HG02610 (cell line): ENCODE measurements around the gene DCAF6.
"Not testable (repeated sequence)": the region's sequence is repeated elsewhere in the genome, so short reads cannot be mapped to it uniquely, and the experiment has no call there.

ENCODE experiments used
- ATAC-seq: cut with Tn5 transposase; IDR thresholded peaks from one replicate; pipeline ENCODE4 v1.9.1; 2021; ENCODE audit warnings: mild to moderate bottlenecking, moderate library complexity; ENCODE audit not compliant: unreplicated experiment

DCAF6 gene, protein sequence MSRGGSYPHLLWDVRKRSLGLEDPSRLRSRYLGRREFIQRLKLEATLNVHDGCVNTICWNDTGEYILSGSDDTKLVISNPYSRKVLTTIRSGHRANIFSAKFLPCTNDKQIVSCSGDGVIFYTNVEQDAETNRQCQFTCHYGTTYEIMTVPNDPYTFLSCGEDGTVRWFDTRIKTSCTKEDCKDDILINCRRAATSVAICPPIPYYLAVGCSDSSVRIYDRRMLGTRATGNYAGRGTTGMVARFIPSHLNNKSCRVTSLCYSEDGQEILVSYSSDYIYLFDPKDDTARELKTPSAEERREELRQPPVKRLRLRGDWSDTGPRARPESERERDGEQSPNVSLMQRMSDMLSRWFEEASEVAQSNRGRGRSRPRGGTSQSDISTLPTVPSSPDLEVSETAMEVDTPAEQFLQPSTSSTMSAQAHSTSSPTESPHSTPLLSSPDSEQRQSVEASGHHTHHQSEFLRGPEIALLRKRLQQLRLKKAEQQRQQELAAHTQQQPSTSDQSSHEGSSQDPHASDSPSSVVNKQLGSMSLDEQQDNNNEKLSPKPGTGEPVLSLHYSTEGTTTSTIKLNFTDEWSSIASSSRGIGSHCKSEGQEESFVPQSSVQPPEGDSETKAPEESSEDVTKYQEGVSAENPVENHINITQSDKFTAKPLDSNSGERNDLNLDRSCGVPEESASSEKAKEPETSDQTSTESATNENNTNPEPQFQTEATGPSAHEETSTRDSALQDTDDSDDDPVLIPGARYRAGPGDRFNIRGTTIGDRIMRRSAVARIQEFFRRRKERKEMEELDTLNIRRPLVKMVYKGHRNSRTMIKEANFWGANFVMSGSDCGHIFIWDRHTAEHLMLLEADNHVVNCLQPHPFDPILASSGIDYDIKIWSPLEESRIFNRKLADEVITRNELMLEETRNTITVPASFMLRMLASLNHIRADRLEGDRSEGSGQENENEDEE

DNA sequence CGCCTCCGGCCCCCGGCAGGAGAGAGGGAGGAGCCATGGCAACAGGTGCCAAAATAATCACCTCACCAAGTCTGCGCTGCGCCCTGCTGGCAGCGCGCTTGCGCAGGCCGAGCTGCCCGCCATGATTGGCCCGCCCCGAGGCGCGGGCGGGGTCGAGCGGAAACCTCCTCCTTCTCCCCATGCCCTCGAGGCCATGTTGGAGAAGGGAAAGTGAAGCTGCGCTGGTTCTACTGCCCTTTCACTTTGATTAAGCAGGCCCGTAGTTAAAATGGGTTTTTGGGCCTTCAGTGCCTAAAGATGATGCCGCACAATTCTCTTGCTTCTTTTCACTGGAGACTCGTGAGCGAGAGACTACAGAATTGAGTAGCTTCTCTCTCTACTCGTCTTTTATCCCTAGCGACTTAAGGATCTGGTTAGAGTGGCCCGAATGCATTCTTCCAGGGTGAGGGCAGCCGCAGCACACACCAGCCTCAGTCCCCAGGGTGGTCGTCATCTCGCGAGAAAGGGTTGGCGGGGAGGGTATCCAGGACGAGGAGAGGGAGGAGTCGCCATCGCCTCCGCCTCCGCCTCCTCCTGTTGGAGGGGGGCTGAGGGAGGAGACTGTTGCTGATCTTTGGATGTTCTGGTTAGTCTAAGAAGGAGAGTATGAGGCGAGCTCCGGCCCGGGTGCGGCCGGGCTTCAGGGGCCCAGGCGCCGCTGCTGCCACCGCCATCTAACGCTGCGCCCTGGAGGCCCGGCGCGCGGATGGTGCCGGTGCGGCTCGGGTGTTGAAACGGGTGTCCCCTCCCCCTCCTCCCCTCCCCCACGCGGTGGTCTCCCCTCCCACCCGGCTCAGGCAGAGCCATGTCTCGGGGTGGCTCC is at the start of gene DCAF6:
DCAF6 (plus strand) TSS at position 616 of the 862 bp plus-strand sequence; CDS start at position 845, 229 bp downstream.
- peak; percentile 86 for ATAC-seq

DNA sequence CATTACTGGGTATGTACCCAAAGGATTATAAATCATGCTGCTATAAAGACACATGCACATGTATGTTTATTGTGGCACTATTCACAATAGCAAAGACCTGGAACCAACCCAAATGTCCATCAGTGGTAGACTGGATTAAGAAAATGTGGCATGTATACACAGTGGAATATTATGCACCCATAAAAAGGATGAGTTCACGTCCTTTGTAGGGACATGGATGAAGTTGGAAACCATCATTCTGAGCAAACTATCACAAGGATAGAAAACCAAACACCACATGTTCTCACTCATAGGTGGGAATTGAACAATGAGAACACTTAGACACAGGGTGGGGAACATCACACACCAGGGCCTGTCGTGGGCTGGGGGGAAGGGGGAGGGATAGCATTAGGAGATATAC is 49.3 kb upstream of the DCAF6 start:
- not testable (repeated sequence) for ATAC-seq

DNA sequence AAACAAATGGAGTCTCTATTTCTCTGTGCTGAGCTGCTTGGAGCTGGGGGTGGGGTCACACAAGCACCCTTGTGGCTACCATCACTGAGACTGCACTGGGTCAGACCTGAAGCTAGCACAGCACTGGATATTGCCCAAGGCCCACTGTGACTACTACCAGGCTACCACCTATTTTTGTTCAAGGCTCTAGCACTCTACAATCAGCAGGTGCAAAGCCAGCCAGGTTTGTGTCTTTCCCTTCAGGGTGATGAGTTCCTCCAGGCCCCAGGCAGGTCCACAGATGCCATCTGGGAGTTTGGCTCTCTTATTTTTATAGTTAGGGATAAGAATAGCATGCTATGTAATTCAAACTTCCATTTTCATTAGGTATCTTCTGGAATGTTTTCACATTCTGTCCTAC is 46.1 kb upstream of the DCAF6 start:
- no peak for ATAC-seq

DNA sequence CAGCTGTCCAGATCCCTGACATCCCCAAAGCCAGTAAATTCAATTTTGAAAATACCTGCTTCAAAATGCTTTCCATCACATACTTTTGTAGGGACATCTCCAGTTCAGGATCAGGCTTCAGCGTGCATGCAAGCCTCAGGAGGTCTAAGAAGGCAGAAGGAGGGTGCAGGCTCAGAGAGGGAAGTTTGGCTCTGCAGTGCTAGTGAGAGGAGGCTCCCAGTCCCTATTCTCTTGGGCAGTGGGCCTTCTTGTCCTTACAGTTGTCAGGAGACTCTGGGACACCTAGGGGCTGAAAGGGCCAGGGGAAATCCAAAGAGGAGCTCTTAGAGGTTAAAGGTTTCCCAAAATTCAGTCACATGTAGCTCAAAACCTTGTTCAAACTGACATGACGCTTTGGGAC is 42.7 kb upstream of the DCAF6 start:
- no peak for ATAC-seq

DNA sequence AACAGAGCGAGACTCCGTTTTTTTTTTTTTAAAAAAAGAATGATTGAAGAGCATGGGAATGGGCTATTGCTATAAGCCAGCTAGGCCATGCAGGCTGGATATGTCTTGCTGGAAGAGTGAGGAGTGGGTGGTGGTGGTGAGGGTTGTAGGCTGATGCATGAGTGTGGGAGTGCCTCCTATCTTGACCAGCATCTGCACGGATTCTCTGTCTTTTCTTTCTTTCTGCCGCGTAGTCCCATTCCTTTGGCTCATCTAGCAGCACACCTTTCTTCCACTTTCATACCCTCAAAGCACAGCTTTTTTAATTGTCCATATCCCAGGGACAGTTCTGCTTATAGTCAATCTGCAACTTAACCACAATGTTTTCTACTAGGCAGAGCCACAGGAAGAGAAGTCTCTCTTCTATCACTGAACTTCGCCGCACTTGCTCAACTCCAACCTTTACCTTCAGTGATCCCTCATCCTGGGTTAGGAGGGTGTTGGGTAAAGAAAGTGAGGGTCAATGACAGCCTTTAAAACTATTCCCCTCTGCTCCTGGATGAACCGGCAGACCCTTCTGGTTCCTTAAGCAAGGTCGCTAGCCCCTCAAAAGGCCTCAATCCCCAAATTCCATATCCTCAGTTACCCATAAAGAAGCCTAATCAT is 37.8 kb upstream of the DCAF6 start:
- no peak for ATAC-seq

DNA sequence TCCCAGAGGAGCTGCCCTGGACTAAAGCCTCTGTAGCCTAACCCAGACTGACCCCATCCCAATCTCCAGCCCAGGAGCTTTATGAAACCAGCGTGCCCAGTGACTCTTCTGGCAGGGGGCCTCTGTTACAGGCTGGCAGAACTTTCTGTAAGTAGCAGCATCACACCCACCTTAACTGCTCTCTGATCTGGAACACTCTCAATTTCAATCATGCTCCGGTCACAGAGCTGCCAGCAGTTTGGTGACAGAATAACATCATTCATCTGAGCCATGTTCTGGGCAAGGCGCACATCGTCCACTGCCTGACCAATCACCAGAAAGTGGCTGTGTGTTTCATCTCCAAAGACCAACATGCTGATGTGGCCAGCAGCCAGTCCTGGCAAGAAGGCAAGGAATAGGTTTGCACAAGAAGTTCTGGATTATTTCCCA is 37.2 kb upstream of the DCAF6 start:
- ATAC-seq: peak; percentile 88

DNA sequence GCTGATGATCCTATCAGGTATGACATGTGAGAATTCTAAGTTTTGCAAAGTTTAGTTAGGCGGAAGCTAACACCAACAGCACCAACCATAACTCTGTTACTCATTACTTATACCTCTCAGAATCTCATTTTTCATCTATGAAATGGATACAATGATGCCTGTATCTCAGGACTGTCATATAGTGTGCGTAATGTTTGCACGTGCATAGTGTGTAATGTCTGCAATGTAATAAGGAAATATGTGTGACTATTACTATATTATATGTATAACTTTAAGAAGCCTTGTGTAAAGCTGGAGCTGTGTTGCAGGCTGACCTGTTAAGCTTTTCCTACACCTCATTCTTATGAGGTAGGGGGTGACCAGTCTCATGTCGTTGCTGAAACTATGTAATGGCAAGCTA is 35.6 kb upstream of the DCAF6 start:
- no peak for ATAC-seq

DNA sequence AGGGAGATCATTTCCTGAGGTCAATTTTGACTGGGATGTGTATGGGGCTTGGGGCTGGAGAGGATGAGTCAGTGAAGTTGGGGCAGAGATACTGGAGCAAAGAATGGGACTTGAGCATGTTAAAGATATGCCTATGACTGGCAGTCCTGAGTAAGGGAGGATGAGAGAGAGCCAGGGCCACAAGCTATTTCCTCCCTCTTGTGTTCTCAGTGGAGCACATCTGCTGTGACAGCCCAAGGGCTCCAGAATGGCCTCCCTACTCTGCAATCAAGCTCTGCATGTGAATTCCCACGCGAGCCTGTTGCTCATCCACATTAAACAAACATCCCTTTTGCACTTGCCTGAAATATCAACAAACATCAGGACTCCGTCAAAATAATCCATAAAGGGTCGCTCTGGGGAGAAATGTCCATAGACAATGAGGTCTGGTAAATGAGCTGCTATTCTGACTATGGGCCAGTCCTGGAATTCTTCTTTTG is 31.8 kb upstream of the DCAF6 start:
- ATAC-seq: no peak

DNA sequence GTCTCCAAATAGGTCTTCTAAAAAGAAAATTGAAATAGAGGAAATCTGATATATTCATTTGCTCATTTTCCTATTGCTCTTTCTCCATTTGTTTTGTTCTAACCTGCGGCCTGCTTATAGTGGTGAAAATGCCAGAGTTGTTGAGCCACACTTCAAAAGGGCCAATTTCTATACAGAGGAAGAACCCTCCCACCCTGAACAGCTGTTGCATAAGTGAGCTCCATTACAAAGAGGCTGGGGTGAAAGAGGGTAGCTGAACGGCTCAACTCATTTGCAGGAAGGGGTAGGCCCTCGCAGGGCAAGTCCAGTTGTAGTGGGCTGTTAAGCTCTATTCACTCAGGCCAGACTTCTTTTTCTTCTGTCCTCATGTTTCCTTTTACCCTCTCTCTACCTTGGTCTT is 31.3 kb upstream of the DCAF6 start:
- no peak for ATAC-seq

DNA sequence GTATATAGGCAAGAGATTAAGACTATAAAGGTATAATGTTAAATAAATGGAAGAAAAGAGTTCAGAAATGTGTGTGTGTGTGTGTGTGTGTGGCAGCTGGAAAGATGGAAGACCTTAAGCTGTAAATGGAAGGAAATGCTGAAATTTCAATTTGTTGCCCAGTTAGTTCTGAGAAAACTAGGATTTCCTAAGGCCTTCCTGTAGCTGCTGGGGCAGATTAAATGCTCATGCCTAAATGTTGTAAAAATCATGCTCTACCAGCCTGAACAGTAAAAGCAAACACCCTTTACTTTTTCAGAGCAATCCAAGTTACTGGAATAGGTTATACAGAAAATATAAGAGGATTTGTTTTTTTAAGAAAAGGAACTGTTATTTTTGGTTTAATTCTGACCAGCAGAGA is 30.8 kb upstream of the DCAF6 start:
- no peak for ATAC-seq

DNA sequence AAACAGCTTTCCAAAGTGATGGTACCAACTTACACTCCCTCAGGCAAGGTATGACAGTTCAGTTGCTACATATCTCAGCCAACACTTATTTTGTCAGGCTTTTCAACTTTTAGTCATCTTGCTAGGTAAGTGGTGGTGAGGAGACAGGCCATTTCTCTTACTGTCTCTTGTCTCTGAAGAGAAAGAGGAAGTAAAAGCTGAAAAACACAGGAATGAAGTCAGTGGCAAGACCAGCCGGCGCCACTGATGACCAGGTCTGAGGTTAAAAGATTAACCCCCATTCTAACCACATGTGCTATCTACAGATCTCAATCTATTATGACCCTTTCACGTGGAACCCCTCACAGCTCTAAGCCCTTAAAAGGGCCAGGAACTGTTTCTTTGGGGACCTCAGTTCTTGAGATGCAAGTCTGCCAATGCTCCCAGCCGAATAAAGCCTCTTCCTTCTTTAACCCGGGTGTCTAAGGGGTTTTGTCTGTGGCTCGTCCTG is 26.7 kb upstream of the DCAF6 start:
- no peak for ATAC-seq

DNA sequence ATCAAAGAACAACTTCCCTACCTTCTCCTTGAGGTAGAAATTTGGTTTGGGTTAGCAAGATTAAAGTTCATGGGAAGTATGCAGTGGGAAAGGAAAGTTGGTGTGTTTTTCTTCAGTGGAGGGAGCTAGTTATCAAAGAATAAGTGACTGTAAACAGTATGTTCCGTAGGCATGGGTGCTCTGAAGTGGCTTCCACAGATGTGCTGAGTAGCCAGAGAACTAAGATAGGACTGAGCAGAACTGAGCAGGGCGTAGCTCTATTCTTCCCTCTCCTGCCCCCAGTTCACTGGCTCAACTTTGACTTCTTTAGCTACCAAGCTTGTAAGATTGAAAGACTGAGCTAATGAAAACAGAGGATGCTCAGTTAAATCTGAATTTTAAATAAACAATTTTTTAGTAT is 26.0 kb upstream of the DCAF6 start:
- no peak for ATAC-seq

DNA sequence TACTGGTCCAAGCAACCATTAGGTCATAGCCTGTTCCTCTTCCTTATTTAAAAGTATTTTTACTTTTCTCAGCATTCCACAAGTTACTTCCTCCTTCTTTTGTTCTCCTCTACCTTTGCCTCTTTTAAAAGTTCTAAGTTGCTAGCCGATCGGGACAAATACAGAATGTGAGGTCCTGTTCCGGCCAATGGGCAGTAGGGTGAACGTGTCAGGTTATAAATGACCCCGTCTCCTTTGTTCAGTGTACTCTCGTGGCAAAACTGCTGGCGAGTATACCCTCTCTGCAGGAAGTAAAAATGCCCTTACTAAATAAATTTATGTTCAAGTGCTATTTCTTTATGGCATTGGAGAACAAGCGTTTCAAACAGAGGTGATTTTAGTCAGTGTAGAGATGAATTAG is 25.1 kb upstream of the DCAF6 start:
- ATAC-seq: no peak

DNA sequence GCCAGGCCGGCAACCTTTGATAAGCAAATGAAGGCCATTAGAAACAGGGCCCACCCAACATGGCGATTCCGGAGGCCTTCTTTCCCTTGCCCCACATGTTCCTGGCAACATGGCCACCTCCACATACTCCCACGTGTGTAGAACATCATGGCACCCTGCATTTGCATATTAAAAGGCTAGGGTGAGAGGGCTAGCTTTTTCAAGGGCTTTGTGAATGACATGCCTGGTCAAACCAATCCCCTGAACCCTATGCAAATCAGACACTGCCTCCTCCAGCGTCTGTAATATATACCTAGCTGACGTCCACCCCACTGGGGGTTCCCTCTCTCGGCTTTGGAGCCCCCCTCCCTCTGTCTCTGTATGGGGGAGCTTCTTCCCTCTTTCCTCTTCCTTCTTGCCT is 24.2 kb upstream of the DCAF6 start:
- no peak for ATAC-seq

DNA sequence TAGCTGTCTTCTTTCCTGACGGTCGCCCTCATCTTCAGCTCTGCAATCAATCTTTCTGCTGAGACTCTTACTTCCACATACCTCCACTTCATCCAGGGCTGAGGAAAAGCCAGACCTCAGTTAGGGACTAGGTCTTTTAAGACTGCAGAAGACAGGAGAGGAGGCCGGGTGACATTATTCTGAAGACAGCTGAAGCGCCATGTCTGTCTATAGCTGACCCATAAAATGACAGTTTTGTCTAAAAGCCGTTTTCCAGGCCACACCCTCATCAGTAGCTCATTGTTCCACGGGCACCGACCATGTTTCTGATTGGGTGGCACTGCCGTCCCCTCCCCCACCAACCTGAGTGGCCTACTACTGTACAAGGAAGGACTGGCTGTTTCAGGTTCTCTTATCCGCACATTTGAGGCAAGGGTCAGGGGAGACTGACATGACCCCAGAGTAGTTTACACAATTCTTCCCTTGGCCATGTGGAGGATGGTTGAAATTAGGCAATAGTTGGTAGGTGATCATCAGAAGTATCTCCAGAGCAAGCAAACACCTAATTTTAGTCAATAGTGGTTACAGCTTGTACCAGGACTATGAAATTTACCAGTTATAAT is 22.5 kb upstream of the DCAF6 start, which contains the start of gene ADCY10:
ADCY10 (minus strand) TSS at position 240 of the 602 bp plus-strand sequence. CDS start 8,994 bp downstream, outside the sequence.
- ATAC-seq: no peak

DNA sequence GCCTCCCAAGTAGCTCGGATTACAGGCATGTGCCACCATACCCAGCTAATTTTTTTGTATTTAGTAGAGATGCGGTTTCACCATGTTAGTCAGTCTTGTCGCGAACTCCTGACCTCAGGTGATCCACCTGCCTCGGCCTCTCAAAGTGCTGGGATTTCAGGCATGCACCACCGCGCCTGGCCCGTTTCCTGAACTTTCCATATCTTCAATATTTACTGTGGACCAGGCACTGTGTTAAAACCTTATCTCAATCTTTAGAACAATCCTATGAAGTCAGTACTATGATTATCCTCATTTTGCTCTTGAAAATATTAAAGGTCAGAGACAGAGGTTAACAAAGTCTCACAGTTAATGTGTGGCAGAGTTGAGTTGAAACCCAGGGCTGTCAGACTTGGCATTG is 20.9 kb upstream of the DCAF6 start:
- no peak for ATAC-seq

DNA sequence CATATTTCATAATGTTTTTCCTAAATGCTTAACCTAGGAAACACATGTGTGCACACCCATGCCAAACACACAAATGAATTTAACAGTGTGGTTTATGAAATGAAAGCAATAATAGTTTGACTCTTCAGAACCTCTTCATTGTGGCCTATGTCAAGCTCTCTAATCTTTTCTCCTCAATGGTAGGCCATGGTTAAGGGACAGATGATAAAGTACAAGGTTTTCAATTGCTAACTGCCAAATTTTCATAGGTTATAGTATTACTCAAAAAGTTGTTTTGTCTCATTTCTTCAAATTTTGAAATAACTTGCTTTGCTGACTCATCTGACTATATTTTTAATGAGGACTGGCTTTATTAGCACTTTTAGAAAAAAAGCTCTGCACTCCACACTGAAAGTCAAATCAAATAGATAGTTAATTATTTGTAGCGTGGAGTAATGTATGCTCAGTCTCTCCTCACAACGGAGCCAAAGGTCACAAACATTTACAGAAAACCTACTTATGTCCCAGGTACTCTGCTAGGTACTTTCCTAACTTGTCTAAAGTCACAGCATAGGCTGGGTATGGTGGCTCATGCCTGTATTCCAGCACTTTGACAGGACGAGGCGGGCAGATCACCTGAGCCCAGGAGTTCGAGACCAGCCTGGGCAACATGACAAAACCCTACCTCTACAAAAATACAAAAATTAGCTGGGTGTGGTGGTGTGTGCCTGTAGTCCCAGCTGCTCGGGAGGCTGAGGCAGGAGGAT is 19.5 kb upstream of the DCAF6 start:
- ATAC-seq: no peak

DNA sequence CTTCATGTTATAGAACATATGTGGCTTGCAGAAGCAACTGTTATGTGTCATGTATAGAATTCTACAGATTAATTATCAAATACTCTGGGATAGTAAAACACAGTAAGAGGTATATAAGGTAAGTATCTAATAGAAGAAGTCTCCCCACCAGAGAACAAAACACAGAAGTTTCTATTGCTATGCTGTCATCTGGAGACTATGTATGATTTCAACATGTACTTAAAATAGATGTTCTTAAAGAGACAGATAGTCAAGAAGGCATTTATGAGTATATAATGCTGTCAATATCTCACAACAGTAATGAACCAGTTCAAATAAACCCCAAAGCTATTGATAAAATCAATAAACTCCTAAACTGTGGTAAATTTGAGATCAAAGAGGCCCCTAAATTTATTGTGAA is 14.5 kb upstream of the DCAF6 start:
- no peak for ATAC-seq

DNA sequence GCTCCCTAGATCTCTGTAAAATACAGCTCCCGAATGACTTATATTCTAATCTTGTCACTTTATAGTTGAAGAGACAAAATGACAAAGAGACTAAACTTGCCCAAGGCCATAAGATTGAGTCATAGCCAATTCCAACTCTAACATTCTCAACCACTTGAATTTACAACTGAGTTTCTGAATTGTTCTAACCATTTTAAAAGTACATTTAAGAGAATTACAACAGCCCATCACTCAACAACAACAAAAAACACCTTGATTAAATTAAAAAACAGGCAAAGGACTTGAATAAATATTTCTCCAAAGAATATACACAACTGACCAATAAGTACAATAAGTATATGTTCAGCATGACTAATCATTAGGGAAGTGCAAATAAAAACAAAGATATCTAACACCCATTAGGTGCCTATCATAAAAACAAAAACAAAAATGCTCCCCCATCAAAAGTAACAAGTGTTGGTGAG is 13.8 kb upstream of the DCAF6 start:
- ATAC-seq: no peak
